ENCODE results near the gene MICALL1. TPM values are rescaled to one million over a fixed set of nuclear protein-coding genes. Genes with fewer than 3 reads are reported as not detected.
A peak's percentile ranks its signal among the peaks of the same experiment; 100 is the strongest.

MICALL1 gene
- total RNA-seq: 27.3 and 31.1 TPM in 2 replicates

- H3K36me3 Mint-ChIP-seq (ENCODE audit: low read depth): no peaks in the 10 kb centered on the region
Measured at GRCh38 chr22:37905534-37906363, at the start of gene MICALL1. MICALL1 (plus strand) TSS chr22:37906297; CDS start chr22:37906423, 126 bp downstream.

GRCh38 chr22:37860796-37861421 lies 45.2 kb upstream of the MICALL1 start:
- Mint-ChIP-seq H3K9me3 (no peaks in the 10 kb centered on the region), H3K4me1 (ENCODE audit: low read depth) (peaks cover 7% of the 10 kb centered on the region), H3K36me3 (ENCODE audit: low read depth) (peaks cover 45% of the 10 kb centered on the region), H3K27ac (no peak overlapping the region), H3K4me3 (no peak overlapping the region), H3K27me3 (ENCODE audit: insufficient read depth) (no peaks in the 10 kb centered on the region)
- no peak for DNase-seq (ENCODE audit: low spot score)
- intact Hi-C loops (cut with micrococcal nuclease): no loop called here

More at GRCh38 chr22:37905534-37906363, at the start of gene MICALL1:
- Mint-ChIP-seq H3K4me3 (peak within 1 kb of the TSS; percentile 85), H3K27me3 (ENCODE audit: insufficient read depth) (peaks cover 4% of the 10 kb centered on the region), H3K4me1 (ENCODE audit: low read depth) (peaks cover 26% of the 10 kb centered on the region), H3K9me3 (no peaks in the 10 kb centered on the region), H3K27ac (peak within 1 kb of the TSS; percentile 89)
- DNase-seq (ENCODE audit: low spot score): peak; percentile 67
- intact Hi-C loops (cut with micrococcal nuclease): loop anchor here (1.0 to 2.0 kb wide), 3 partner anchors 9 to 47 kb away; partner anchors contain the start of genes C22orf23 and POLR2F

GRCh38 chr22:37862570-37863325 lies 43.3 kb upstream of the MICALL1 start:
- no peaks in the 10 kb centered on the region for H3K27me3 Mint-ChIP-seq (ENCODE audit: insufficient read depth)
- peaks cover 45% of the 10 kb centered on the region for H3K36me3 Mint-ChIP-seq (ENCODE audit: low read depth)
- intact Hi-C loops (cut with micrococcal nuclease): loop anchor here (1.0 kb wide), 2 partner anchors 13 to 45 kb away; partner anchors contain the start of gene EIF3L
- H3K27ac Mint-ChIP-seq: no peak overlapping the region
- no peaks in the 10 kb centered on the region for H3K9me3 Mint-ChIP-seq
- peaks cover 7% of the 10 kb centered on the region for H3K4me1 Mint-ChIP-seq (ENCODE audit: low read depth)
- no peak for DNase-seq (ENCODE audit: low spot score)
- no peak overlapping the region for H3K4me3 Mint-ChIP-seq

GRCh38 chr22:37865510-37865909 lies 40.6 kb upstream of the MICALL1 start:
- DNase-seq (ENCODE audit: low spot score): no peak
- H3K4me3 Mint-ChIP-seq: no peak overlapping the region
- H3K4me1 Mint-ChIP-seq (ENCODE audit: low read depth): peaks cover 7% of the 10 kb centered on the region
- intact Hi-C loops (cut with micrococcal nuclease): no loop called here
- H3K27me3 Mint-ChIP-seq (ENCODE audit: insufficient read depth): no peaks in the 10 kb centered on the region
- no peaks in the 10 kb centered on the region for H3K9me3 Mint-ChIP-seq
- H3K36me3 Mint-ChIP-seq (ENCODE audit: low read depth): peaks cover 42% of the 10 kb centered on the region
- H3K27ac Mint-ChIP-seq: no peak overlapping the region

GRCh38 chr22:37870273-37870672 lies 35.8 kb upstream of the MICALL1 start:
- no peak overlapping the region for H3K4me3 Mint-ChIP-seq
- peaks cover 3% of the 10 kb centered on the region for H3K4me1 Mint-ChIP-seq (ENCODE audit: low read depth)
- intact Hi-C loops (cut with micrococcal nuclease): no loop called here
- DNase-seq (ENCODE audit: low spot score): no peak
- H3K27ac Mint-ChIP-seq: no peak overlapping the region
- no peaks in the 10 kb centered on the region for H3K9me3 Mint-ChIP-seq
- peaks cover 28% of the 10 kb centered on the region for H3K36me3 Mint-ChIP-seq (ENCODE audit: low read depth)
- H3K27me3 Mint-ChIP-seq (ENCODE audit: insufficient read depth): no peaks in the 10 kb centered on the region

- Mint-ChIP-seq H3K36me3 (ENCODE audit: low read depth) (peaks cover 38% of the 10 kb centered on the region), H3K27ac (no peak overlapping the region), H3K9me3 (no peaks in the 10 kb centered on the region), H3K4me3 (no peak overlapping the region), H3K27me3 (ENCODE audit: insufficient read depth) (no peaks in the 10 kb centered on the region), H3K4me1 (ENCODE audit: low read depth) (peaks cover 5% of the 10 kb centered on the region)
- DNase-seq (ENCODE audit: low spot score): no peak
- intact Hi-C loops (cut with micrococcal nuclease): no loop called here
Measured at GRCh38 chr22:37880668-37881440, 25.2 kb upstream of the MICALL1 start.

- peaks cover 16% of the 10 kb centered on the region for H3K4me1 Mint-ChIP-seq (ENCODE audit: low read depth)
- H3K27ac Mint-ChIP-seq: no peak overlapping the region
- H3K36me3 Mint-ChIP-seq (ENCODE audit: low read depth): peaks cover 33% of the 10 kb centered on the region
- intact Hi-C loops (cut with micrococcal nuclease): no loop called here
- H3K27me3 Mint-ChIP-seq (ENCODE audit: insufficient read depth): no peaks in the 10 kb centered on the region
- H3K4me3 Mint-ChIP-seq: no peak overlapping the region
- no peaks in the 10 kb centered on the region for H3K9me3 Mint-ChIP-seq
- no peak for DNase-seq (ENCODE audit: low spot score)
Measured at GRCh38 chr22:37884420-37884819, 21.7 kb upstream of the MICALL1 start.

GRCh38 chr22:37887584-37888378 lies 18.3 kb upstream of the MICALL1 start:
- Mint-ChIP-seq H3K36me3 (ENCODE audit: low read depth) (peaks cover 31% of the 10 kb centered on the region), H3K9me3 (no peaks in the 10 kb centered on the region), H3K4me1 (ENCODE audit: low read depth) (peaks cover 16% of the 10 kb centered on the region), H3K27ac (peak overlapping the region; percentile 5), H3K27me3 (ENCODE audit: insufficient read depth) (no peaks in the 10 kb centered on the region), H3K4me3 (no peak overlapping the region)
- DNase-seq (ENCODE audit: low spot score): no peak
- intact Hi-C loops (cut with micrococcal nuclease): no loop called here

- no peak overlapping the region for H3K27ac Mint-ChIP-seq
Measured at GRCh38 chr22:37891926-37892325, 14.2 kb upstream of the MICALL1 start.

GRCh38 chr22:37892566-37893335 lies 13.3 kb upstream of the MICALL1 start:
- intact Hi-C loops (cut with micrococcal nuclease): no loop called here
- Mint-ChIP-seq H3K27me3 (ENCODE audit: insufficient read depth) (no peaks in the 10 kb centered on the region), H3K36me3 (ENCODE audit: low read depth) (peaks cover 19% of the 10 kb centered on the region), H3K4me1 (ENCODE audit: low read depth) (peaks cover 32% of the 10 kb centered on the region), H3K4me3 (no peak overlapping the region), H3K27ac (no peak overlapping the region), H3K9me3 (no peaks in the 10 kb centered on the region)
- no peak for DNase-seq (ENCODE audit: low spot score)

More at GRCh38 chr22:37891926-37892325, 14.2 kb upstream of the MICALL1 start:
- H3K9me3 Mint-ChIP-seq: no peaks in the 10 kb centered on the region
- no peaks in the 10 kb centered on the region for H3K27me3 Mint-ChIP-seq (ENCODE audit: insufficient read depth)
- H3K4me1 Mint-ChIP-seq (ENCODE audit: low read depth): peaks cover 32% of the 10 kb centered on the region
- DNase-seq (ENCODE audit: low spot score): no peak
- intact Hi-C loops (cut with micrococcal nuclease): no loop called here
- H3K36me3 Mint-ChIP-seq (ENCODE audit: low read depth): peaks cover 23% of the 10 kb centered on the region
- H3K4me3 Mint-ChIP-seq: no peak overlapping the region

- Mint-ChIP-seq H3K27me3 (ENCODE audit: insufficient read depth) (no peaks in the 10 kb centered on the region), H3K9me3 (no peaks in the 10 kb centered on the region), H3K4me3 (no peak overlapping the region), H3K36me3 (ENCODE audit: low read depth) (peaks cover 11% of the 10 kb centered on the region), H3K4me1 (ENCODE audit: low read depth) (peaks cover 25% of the 10 kb centered on the region), H3K27ac (no peak overlapping the region)
- no peak for DNase-seq (ENCODE audit: low spot score)
- intact Hi-C loops (cut with micrococcal nuclease): no loop called here
Measured at GRCh38 chr22:37893583-37893983, 12.5 kb upstream of the MICALL1 start.
